CD4-positive, alpha-beta T cell treated with Interleukin-6 at 100 ng/mL for 8 hours (primary cell): ENCODE data around the gene ATP8B3.
"Not testable (repeated sequence)": the region's sequence is repeated elsewhere in the genome, so short reads cannot be mapped to it uniquely, and the experiment has no call there.

ENCODE experiments used
- DNase-seq: peaks from one replicate; pipeline ENCODE4 v3.0.0-alpha.2; 2020; ENCODE audit warnings: mixed read lengths, low spot score

ATP8B3 gene

GRCh38 chr19:1797313-1797712, 14.8 kb downstream of the ATP8B3 start:
- DNase-seq = not testable (repeated sequence)

DNA sequence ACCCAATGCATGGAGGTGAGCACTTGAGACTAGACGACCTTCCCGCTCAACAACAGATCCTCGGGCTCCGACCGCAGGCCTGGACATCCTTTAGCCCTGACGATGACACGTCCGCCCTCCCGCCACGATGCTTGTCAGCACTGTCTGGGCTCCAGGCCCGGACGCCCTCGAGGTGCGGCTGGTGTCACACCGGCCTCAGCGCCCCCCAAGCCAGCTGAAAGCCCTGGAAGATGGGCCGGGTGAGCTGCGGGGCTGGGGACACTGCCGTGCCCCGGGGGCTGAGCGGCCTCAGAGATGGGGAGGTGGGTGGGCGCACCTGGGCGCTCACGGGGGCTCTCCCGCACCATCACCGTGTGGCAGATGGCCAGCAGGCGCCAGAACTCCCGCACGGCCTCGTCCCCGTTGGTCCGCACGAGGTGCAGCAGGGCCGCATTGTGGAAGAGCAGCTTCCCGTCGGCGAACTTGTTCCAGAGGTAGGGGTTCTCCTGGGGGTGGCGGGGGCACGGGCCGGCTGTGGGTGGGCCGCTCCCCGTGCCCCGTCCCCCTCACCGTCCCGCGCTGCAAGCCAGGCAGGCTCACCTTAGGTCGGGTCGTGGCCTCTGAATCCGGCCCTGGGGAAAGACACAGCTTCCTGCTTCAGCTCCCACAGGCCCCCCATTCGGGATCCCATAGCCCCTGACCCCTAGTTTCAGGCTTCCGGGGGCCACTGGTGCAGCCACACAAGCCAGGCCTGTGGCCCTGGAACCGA, 15.5 kb downstream of the ATP8B3 start:
- no peak for DNase-seq

- DNase-seq = no peak
These were observed 17.5 kb downstream of the ATP8B3 start for GRCh38 chr19:1794424-1795172.

DNA sequence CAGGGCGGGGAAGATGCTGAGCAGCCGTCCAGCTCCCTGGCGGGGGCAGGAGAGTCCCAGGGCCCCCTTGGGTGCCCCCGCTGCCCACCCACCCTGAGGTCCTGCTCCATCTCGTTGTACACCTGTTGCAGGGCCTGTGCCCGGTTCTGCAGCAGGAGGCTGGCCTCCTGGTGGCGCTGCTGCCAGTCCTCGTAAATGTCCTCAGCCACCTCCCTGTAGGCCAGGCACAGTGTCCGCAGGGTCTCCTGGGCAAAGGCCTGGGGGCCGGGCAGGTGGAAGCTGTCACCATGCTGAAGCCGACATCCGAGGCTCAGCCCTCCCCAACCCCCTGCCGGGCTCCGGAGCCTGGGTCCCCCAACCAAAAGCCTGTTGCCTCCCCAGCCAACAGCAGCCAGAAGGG, 20.2 kb downstream of the ATP8B3 start:
- DNase-seq = no peak

DNA sequence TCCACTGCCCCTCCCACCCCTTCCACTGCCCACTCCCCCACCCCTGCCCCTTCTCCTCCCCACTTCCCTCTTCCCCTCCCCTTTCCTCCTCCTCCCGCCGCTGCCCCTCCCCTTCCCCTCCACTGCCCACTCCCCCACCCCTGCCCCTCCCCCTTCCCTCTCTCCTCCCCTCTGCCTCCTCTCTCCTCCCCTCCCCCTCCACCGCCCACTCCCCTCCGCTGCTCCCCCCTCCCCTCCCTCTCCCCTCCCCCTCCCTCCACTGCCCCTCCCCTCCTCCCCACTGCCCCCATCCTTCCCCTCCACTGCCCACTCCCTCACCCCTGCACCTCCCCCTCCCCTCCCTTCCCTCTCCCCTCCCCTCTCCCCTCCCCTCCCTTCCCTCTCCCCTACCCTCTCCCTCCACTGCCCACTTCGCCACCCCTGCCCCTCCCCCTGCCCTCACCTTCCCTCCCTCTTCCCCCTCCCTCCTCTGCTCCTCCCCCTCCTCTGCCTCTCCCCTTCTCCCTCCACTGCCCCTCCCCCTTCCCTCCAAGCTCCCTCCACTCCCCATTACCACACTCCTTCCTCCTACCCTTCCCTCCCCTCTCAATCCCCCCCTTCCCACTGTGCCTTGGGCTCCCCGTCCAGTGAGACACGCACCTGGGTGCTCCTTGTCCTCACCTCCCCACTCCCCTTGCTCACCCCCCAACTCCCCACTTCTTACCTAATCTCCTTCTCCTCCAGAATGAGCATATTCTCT, 21.9 kb downstream of the ATP8B3 start:
- DNase-seq = no peak

DNA sequence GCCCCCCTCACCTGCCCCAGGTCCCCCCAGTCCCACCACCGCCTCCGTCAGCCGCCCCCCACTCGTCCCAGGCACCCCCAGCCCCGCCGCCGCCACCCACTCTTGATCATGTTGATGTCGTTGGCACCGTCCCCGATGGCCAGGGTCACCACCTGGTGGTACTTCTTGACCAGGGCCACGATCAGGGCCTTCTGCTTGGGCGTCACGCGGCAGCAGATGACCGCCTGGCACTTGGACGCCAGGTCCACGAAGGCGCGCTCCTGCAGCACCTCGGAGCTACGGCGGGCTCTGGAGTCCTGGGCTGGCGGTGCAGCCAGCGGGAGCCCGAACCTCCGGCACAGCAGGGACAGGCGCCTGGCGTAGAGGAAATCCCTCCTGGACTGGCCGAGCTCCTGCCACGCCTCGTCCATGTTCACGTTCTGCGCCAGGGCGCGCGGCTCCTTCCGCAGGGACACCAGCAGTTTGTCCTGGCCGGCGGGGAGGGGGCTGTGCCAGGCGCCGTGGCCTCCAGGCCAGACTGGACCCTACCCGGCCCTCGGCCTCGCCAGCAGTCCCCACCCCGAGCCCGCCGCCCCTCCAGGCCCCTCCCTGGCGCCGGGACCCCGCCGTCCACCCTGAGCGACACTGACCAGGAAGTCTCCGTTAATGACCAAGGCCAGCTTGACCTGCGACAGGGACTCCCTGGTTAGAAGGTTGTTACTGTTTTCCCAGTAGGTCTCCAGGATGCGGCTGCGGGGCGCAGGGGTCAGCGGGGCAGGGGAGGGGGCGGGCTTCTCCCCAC, 22.6 kb downstream of the ATP8B3 start:
- no peak for DNase-seq

DNA sequence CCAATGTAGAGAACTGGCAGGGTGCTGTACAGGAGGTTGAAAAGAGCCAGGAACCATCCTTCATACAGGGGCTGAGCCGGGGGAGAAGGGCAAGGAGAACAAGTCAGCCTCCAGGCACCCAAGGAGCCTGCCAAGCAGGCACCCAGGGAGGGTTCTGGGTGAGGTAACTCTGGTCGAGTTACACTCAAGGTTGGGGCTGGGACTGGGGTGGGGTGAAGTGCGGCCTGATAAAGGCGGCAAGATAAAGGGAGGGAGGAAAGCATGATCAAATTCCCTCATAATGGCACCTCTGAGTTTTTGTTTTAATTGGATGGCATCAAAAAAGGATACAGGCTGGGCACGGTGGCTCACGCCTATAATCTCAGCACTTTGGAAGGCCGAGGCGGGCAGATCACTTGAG, 25.0 kb downstream of the ATP8B3 start:
- no peak for DNase-seq

GRCh38 chr19:1786668-1787067, 25.4 kb downstream of the ATP8B3 start:
- no peak for DNase-seq

DNA sequence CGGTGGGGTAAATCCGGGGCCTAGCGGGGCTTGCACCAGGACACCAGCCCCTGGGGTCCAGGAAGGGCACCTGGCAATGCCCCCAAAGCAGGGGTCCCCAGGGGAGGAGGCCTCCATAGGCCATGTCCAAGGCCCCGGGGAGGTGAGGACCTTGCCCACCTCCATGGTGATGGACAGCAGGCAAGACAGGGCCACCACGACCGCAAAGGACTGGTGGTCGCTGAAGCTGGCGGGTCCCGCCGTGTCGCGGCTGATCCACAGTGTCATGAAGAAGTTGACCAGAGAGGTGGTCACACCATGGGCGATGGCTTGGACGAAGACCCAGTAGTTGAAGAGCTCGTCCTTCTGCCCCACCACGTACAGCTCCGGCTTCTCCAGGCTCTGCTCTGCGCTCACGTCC, 26.8 kb downstream of the ATP8B3 start:
- no peak for DNase-seq

DNA sequence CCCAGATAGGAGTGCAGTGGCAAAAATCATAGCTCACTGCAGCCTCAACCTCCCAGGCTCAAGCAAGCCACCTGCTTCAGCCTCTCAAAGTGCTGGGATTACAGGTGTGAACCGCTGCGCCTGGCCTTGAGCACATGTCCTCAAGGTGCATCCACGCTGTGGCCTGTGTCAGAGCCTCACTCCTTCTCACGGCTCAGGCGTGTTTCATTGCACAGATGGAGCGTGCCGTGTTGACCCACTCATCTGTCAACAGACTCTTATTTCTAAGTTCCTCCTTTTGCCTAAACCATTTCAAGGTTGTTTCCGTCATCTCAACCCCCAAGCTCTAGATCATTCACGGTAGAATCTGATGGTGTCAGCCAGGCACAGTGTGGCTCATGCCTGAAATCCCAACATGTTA, 28.2 kb downstream of the ATP8B3 start:
- DNase-seq = no peak

DNA sequence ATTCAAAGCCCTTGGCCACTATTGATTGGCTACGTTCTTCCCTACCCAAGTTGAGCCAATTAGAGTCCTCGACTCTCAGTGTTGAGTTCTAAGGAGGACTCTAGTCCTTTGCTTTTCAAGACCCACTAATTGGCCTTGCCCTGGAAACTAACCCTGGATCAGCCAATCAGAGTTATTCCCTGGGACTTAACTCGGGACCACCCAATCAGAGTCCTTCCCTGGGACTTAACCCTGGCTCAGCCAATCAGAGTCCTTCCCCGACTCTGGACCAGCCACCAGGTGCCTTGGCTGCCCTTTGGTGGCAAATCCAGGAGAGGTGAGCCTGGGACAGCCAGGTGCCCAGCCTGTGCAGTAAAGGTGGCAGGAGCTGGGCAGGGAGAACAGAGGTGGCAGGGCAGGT, 28.7 kb downstream of the ATP8B3 start:
- DNase-seq = no peak

- no peak for DNase-seq
These were observed 29.6 kb downstream of the ATP8B3 start for GRCh38 chr19:1782521-1782920.

DNA sequence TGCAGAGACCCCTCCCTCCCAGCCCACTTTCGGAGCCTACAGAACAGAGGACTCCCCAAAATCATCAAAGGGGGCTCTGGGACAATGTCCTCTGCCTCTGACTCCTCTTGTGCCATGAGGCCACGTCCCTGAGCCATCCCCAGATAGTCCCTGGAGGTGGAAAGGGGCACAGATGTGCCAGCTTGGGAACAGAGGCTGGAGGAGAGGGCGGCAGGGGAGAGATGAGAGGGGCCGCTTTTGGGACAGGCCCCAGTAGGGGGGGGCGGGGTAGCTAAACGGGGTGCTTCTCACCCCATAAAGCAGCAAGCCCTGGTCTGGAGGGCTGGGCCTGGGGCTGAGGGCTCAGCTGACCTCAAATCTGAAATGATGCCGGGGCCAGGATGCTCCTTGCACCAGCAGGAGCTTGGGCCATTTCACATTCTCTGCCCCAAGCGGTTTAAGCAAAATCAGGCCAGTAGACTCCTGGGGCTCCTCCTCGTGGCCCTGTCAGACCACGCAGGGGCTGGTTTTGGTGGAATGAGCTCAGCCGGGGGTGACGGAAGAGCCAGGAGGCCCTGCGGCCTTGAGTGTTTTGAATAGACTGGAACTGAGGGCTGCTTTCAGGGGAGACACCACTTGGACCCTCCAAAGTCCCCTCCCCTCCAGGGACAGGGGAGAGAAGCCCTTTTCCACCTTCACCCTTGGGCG, 31.7 kb downstream of the ATP8B3 start:
- DNase-seq = no peak

GRCh38 chr19:1779574-1779973, 32.5 kb downstream of the ATP8B3 start:
- no peak for DNase-seq

GRCh38 chr19:1777149-1777548, 34.9 kb downstream of the ATP8B3 start:
- no peak for DNase-seq

DNA sequence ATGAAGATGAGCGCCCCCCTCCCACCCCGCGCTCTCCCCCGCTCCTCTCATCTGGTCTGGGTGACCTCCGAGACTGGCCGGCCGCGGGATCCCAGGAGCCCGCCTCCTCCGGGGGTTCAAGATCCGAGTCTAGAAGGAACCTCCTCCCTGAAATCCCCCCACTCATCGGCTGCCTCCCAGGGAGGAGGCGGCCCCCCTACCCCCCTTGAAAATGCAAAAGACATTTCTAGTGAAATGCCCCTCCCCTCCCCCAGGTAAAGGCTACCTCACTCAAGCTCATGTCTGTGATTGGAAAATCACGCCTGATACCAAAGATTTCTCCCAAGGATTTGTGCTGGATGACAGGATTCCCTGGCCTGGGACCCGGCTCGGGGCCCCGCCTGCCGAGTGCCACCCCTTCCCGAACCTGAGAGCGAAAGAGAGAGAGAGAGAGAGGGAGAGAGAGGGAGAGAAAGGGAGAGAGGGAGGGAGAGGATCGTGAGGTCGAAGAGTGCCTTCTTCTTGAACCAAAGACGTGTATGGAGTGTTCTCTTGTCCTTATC, 35.4 kb downstream of the ATP8B3 start:
- no peak for DNase-seq

- no peak for DNase-seq
These were observed 36.0 kb downstream of the ATP8B3 start for GRCh38 chr19:1775951-1776605.

DNA sequence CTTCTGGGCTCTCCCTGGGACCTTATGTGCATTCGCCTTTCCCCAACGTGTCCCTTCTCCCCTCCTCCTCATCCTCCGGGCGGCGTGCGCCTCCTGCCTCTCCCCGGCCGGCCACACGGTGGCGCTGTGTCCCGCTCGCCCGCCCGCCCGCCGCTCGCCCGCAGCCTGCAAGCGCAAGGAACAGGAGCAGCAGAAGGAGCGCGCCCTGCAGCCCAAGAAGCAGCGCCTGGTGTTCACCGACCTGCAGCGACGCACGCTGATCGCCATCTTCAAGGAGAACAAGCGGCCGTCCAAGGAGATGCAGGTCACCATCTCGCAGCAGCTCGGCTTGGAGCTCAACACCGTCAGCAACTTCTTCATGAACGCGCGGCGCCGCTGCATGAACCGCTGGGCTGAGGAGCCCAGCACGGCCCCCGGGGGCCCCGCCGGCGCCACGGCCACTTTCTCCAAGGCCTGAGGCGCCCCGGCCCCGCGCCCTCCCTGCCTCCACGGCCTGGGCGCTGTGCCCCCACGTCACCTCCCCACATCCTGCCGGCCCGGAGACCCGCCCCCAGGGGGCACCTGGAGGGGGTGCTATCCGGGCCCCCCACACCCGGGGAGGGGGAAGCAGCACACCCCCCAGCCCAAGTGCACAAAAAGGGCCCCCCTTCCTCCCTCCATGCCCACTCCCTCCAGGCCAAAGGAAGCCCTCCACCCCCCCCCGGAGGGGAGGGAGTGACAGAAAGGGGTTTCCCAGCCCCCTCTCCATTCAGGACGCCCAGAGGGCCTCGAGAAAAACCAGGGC, 36.9 kb downstream of the ATP8B3 start:
- no peak for DNase-seq

DNA sequence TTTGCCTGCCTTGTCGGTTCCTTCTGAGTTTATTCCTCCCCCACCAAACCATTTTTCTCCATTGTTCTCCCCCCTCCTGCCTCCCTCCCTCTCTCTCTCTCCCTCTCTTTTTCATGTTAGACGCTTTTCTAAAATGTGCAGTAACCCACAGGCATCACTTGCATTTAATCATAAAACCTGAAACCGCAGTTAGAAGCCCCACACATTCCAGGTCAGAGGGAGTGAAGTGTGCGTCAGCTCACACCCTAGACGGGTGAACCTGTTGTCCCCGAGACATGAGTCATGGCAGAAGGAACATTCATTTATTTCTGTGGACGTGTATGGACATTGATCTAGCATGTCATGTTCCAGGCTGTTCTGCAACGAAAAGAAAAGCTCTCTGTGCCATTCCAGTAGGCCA, 38.9 kb downstream of the ATP8B3 start:
- DNase-seq = no peak
